ELR (cell line): ENCODE measurements around the gene NRIP3.

Experiments
- DNase-seq: peaks from one replicate; pipeline ENCODE4 v3.0.0-alpha.2; 2015; ENCODE audit warnings: low read depth

The NRIP3 gene

DNA sequence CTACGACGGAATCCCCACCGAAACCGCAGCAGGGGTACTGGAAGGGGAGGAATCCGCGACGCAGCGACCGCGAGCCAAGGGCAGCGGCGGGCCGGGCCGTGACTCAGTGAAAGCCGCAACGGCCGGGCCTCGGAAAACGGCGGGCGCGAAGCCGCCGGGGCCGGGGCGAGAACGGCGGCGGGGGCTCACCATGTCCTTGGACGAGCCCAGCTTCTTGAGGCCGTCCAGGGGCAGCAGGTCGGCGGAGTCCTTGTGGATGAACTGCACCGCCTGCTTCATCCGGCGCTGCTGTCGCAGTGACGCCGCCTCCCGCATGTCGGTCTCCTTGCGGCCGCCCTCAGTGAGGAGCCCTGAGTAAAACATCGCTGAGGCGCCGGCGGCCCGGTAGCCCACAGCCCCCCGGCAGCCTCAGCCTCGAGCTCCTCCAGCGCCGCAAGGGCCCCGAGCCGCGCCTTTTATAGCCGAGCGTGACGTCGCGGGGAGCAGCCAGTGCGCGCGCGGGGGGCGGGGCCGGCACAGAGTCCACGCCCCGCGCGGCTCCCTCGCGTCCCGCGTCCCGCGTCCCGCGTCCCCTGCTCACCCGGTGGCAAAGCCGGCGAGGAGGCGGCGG is at the start of gene NRIP3:
Gene NRIP3, minus strand, starts transcription at position 429 of the 610 bp plus-strand sequence. Its CDS starts 66 bp downstream, at position 363.
- peak; percentile 81 for DNase-seq

GRCh38 chr11:9052316-9052715 is 48.5 kb upstream of the NRIP3 start:
- DNase-seq = peak; percentile 4

- no peak for DNase-seq
These were observed 46.2 kb upstream of the NRIP3 start for GRCh38 chr11:9049959-9050358.

- DNase-seq = no peak
These were observed 44.2 kb upstream of the NRIP3 start for GRCh38 chr11:9047964-9048523.

DNA sequence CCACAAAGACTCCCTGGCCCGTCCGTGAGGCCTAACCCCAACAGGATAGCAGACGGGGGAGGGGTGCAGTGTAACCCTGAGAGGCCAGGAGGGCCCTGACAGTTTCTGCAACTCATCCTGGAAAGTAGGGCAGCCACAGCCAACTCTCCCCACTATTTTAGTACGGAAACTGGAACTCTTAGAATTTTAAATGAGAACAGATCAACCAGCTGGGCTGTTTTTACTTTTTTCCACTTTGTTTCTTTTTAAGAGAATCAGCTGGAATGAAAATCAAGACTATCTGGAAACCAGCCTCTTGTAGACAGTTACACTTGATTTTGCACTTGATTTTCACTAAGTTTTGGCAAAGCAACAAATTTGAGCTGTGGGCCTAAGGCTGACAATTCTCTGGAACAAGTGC is 42.7 kb upstream of the NRIP3 start:
- DNase-seq = no peak

DNA sequence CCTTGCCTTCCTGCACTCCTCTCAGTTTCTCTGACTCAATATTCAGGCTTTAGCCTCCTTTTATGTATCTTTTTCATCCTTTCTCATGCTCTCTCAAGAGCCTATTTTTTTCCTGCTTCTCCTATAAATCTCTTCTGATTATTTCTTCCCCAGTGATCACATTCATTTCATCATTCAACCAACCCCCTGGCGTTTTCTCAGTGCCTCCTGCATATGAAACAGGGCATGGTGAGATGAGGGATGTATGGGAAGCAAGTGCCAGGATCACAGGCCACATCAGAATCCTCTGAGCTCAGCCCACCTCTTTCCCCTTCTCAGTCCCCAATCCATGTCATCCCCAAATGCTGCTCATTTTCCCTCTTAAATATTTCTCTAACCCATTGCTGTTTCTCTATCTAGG is 38.7 kb upstream of the NRIP3 start:
- no peak for DNase-seq

DNA sequence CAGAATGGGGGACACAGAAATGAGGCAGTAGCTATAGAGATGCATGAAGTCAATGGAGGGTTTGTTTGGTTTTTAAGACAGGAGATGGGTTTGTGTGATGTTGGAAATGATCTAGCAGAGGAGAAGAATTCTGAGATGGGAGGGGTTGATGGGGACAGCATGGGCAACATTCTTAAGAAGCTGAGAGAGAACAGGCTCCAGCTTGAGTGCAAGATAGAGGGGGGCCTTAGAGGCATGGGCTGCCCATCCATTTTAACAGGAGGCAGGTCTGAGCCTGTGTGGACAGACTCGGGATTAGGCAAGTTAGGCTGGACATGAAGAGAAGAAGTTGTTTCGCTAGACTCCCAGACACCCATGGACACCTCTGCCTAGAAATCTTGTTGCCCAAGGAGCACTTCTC is 37.9 kb upstream of the NRIP3 start:
- DNase-seq = no peak

- no peak for DNase-seq
These were observed 36.6 kb upstream of the NRIP3 start for GRCh38 chr11:9040410-9040809.

DNA sequence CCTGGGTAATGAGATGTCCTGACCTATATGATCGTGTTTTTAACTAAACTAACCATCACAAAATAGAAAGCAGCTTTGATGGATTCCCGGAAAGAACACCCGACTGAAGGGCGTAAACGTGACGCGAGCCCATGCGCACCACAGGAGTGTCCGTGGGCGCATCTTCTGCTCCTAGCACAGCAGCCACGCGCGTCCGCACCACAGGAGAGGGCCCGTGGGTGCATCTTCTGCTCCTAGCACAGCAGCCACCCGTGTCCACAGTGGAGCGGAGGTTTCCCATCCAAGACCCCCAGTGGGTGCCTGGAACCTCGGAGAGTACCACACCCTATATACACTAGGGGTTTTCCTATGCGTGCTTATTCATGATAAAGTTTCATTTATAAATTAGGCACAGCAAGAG is 36.1 kb upstream of the NRIP3 start:
- no peak for DNase-seq

- peak; percentile 21 for DNase-seq
These were observed 35.4 kb upstream of the NRIP3 start for GRCh38 chr11:9039198-9039597.

- DNase-seq = no peak
These were observed 34.7 kb upstream of the NRIP3 start for GRCh38 chr11:9038541-9038940.

GRCh38 chr11:9037963-9038362 is 34.2 kb upstream of the NRIP3 start:
- DNase-seq = no peak

DNA sequence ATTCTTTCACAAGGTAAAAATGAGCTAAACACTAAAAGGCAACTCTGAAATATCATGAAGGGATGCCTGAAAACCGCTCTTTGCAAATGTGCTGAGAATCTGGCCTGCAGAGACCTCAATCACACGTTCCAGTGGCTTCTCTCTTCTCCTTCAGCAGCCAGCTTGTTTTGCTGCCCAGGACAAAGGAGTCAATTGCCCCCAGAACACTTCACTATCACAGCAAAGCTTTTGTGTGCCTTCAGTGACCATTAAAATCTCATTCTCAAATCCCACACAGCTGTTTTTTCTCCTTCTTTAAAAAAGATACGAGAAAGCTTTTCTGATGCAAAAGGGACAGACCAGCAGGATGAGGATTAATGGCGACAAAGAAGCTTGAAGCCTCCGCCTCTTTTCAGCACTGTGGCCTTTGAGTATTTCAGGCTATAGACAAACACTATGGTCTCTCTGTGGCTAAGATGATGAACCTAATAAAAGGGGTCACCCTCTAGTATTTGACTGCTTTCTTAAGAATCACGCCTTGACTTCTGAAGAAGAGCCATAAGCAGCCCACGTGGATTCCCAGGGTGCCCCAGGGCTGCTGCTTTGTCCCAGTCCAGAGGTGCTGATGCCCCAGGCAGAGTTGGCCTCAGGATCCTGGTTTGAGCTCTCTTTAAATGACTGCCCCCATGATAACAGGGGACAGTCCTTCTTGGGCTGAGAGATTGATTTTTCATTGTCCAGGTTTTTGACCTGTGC is 33.4 kb upstream of the NRIP3 start:
- DNase-seq = no peak

DNA sequence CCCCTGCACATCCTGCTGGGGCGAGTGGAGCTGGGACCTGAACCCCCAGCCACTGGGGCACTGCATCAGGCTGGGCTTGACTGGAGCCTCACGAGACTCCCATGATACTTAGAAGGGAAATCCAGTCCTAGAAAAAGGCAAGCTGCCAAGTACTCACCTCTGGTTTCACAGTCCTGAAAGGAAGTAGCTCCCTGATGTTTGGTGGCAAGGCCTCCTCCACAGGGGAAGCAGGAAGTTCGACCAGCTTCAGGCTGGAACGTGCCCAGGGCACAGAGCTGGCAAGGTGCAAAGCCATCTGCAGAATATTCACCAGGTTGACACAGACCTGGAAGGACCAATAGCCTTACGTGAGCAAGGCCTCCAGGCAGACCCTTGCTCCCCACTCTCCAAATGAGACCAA is 26.8 kb upstream of the NRIP3 start:
- DNase-seq = no peak

GRCh38 chr11:9029422-9029821 is 25.6 kb upstream of the NRIP3 start:
- DNase-seq = peak; percentile 19

GRCh38 chr11:9028581-9028980 is 24.8 kb upstream of the NRIP3 start:
- DNase-seq = no peak

DNA sequence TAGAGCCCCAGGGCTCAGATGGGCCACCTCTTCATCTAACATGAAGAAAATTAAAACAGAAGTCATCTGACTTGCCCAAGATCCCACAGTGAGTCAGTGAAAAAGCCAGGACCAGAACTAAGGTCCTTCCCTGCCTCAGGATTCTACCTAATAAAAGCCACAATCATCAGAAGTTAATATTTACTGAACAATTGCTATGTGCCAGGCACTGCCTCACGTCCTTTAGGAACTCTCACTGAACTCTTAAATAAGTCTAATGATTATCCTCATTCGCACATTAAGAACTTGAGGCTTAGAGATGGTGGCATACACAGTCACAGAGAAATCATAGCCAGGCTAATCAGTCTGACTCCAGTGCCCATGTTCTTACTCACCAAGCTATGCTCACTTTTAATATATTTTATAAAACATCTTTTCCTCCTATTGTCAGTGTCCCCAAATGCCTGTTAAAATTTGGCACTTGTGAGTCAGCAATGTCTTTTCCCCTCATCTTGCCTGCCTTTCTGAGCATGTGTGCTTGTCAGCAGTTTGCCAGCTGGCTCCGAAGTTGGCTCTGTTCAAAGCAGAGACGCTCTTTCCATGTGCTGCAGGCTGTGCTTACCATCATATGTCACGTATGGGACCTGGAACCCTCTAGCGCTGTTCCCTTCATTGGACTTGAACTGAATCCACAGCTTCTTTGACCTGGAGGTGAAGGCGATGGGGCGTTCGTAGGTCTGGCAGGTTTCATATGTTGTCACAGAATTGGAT is 21.5 kb upstream of the NRIP3 start:
- DNase-seq = no peak

GRCh38 chr11:9022961-9023680 is 19.3 kb upstream of the NRIP3 start:
- no peak for DNase-seq

GRCh38 chr11:9020916-9021315 is 17.1 kb upstream of the NRIP3 start:
- no peak for DNase-seq

- no peak for DNase-seq
These were observed 16.1 kb upstream of the NRIP3 start for GRCh38 chr11:9019861-9020260.

- no peak for DNase-seq
These were observed 14.0 kb upstream of the NRIP3 start for GRCh38 chr11:9017773-9018172.
